HL-60 (cell line): ENCODE results near the gene CNTNAP2.

Experiments used
- DNase-seq, 2 experiments: peaks; one replicate each; pipeline ENCODE4 v3.0.0-alpha.2; 2010 to 2020; ENCODE audit warnings: low read depth in 1 of 2, low spot score in 1 of 2
- H3K27ac ChIP-seq: fragments of 250-450 bp; sonication (Bioruptor Pico); replicated peaks from 2 replicates; pipeline ENCODE4 v1.5.1; 2020; ENCODE audit warnings: mild to moderate bottlenecking, moderate library complexity
- H3K27me3 ChIP-seq: fragments of 250-450 bp; sonication (Bioruptor Pico); 2 replicates; pipeline ENCODE4 v1.5.1; 2021; ENCODE audit warnings: mild to moderate bottlenecking, moderate library complexity; ENCODE audit not compliant: insufficient read depth, poor library complexity, severe bottlenecking
- H3K4me3 ChIP-seq: replicated peaks from 2 replicates; pipeline ENCODE4 v1.5.1; 2011; ENCODE audit warnings: mild to moderate bottlenecking, control low read depth, low read length; ENCODE audit not compliant: insufficient read depth
- CTCF ChIP-seq: IDR thresholded peaks from one replicate; pipeline ENCODE4 v1.5.1; 2011; ENCODE audit warnings: low read length, control low read depth, inconsistent platforms; ENCODE audit not compliant: insufficient read depth
- GABPA ChIP-seq: IDR thresholded peaks from 2 replicates; pipeline ENCODE4 v1.6.1; 2012; ENCODE audit warnings: low read depth
- POLR2AphosphoS5 ChIP-seq: IDR thresholded peaks from 2 replicates; pipeline ENCODE4 v1.6.1; 2012; ENCODE audit warnings: low read depth
- SPI1 ChIP-seq: IDR thresholded peaks from 2 replicates; pipeline ENCODE4 v1.6.1; 2012; ENCODE audit warnings: low read depth, mild to moderate bottlenecking, borderline replicate concordance
- TF ChIP-seq, protein P1 (sequence below): IDR thresholded peaks from 2 replicates; pipeline ENCODE4 v1.6.1; 2012; ENCODE audit warnings: low read depth; ENCODE audit not compliant: insufficient replicate concordance

CNTNAP2 gene

GRCh38 chr7:147742301-147742700, 1625.7 kb downstream of the CNTNAP2 start:
- no peak for DNase-seq
- Histone ChIP-seq H3K27me3 (no peaks in the 10 kb centered on the region), H3K27ac (no peak overlapping the region), H3K4me3 (no peak overlapping the region)
- TF ChIP-seq POLR2AphosphoS5 (no peak), SPI1 (no peak), CTCF (no peak), GABPA (no peak)
- TF ChIP-seq, protein P1, sequence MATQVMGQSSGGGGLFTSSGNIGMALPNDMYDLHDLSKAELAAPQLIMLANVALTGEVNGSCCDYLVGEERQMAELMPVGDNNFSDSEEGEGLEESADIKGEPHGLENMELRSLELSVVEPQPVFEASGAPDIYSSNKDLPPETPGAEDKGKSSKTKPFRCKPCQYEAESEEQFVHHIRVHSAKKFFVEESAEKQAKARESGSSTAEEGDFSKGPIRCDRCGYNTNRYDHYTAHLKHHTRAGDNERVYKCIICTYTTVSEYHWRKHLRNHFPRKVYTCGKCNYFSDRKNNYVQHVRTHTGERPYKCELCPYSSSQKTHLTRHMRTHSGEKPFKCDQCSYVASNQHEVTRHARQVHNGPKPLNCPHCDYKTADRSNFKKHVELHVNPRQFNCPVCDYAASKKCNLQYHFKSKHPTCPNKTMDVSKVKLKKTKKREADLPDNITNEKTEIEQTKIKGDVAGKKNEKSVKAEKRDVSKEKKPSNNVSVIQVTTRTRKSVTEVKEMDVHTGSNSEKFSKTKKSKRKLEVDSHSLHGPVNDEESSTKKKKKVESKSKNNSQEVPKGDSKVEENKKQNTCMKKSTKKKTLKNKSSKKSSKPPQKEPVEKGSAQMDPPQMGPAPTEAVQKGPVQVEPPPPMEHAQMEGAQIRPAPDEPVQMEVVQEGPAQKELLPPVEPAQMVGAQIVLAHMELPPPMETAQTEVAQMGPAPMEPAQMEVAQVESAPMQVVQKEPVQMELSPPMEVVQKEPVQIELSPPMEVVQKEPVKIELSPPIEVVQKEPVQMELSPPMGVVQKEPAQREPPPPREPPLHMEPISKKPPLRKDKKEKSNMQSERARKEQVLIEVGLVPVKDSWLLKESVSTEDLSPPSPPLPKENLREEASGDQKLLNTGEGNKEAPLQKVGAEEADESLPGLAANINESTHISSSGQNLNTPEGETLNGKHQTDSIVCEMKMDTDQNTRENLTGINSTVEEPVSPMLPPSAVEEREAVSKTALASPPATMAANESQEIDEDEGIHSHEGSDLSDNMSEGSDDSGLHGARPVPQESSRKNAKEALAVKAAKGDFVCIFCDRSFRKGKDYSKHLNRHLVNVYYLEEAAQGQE, result no peak

GRCh38 chr7:147756300-147756699, 1639.7 kb downstream of the CNTNAP2 start:
- Histone ChIP-seq H3K27ac (no peak overlapping the region), H3K4me3 (no peak overlapping the region), H3K27me3 (no peaks in the 10 kb centered on the region)
- DNase-seq, result no peak
- TF ChIP-seq GABPA (no peak), POLR2AphosphoS5 (no peak), SPI1 (no peak), CTCF (no peak)
- TF ChIP-seq, protein P1, result no peak

GRCh38 chr7:147759327-147759943, 1642.8 kb downstream of the CNTNAP2 start:
- Histone ChIP-seq H3K27me3 (no peaks in the 10 kb centered on the region), H3K4me3 (no peak overlapping the region), H3K27ac (no peak overlapping the region)
- no peak for TF ChIP-seq POLR2AphosphoS5
- no peak for DNase-seq

- Histone ChIP-seq H3K27ac (no peak overlapping the region), H3K4me3 (no peak overlapping the region), H3K27me3 (no peaks in the 10 kb centered on the region)
- DNase-seq, result no peak
- TF ChIP-seq, protein P1, result no peak
- TF ChIP-seq POLR2AphosphoS5, result no peak
- no peak for TF ChIP-seq SPI1
- TF ChIP-seq GABPA, result no peak
- TF ChIP-seq CTCF, result no peak
Measured at GRCh38 chr7:147765301-147765700, 1648.7 kb downstream of the CNTNAP2 start.
